Stromal cell of bone marrow (primary cell): ENCODE data around the gene KRTAP10-2.
"Not testable (repeated sequence)": the region's sequence is repeated elsewhere in the genome, so short reads cannot be mapped to it uniquely, and the experiment has no call there.

Experiments
- DNase-seq: peaks from one replicate; pipeline ENCODE4 v3.0.0-alpha.2; 2012; ENCODE audit warnings: low read depth

The KRTAP10-2 gene

GRCh38 chr21:44583089-44583799 is 31.9 kb upstream of the KRTAP10-2 start:
- no peak for DNase-seq

GRCh38 chr21:44582055-44582454 is 30.8 kb upstream of the KRTAP10-2 start:
- no peak for DNase-seq

- DNase-seq = no peak
Observed at GRCh38 chr21:44581158-44581557, 29.9 kb upstream of the KRTAP10-2 start.

- not testable (repeated sequence) for DNase-seq
Observed at GRCh38 chr21:44580231-44580821, 29.0 kb upstream of the KRTAP10-2 start, which contains the start of gene KRTAP10-5. Gene KRTAP10-5 (minus strand): TSS chr21:44580604. CDS start chr21:44580578, 26 bp downstream.

- DNase-seq = no peak
Observed at GRCh38 chr21:44579833-44580144, 28.5 kb upstream of the KRTAP10-2 start.

- DNase-seq = no peak
Observed at GRCh38 chr21:44579056-44579832, 27.9 kb upstream of the KRTAP10-2 start.

- no peak for DNase-seq
Observed at GRCh38 chr21:44578371-44579055, 27.2 kb upstream of the KRTAP10-2 start.

- no peak for DNase-seq
Observed at GRCh38 chr21:44576025-44576420, 24.7 kb upstream of the KRTAP10-2 start.

GRCh38 chr21:44575307-44576024 is 24.2 kb upstream of the KRTAP10-2 start:
- DNase-seq = no peak

GRCh38 chr21:44574457-44575306 is 23.4 kb upstream of the KRTAP10-2 start:
- no peak for DNase-seq

GRCh38 chr21:44573630-44574456 is 22.5 kb upstream of the KRTAP10-2 start, which contains the start of gene KRTAP10-4:
Gene KRTAP10-4 (plus strand): TSS chr21:44573729. CDS start chr21:44573759, 30 bp downstream.
- not testable (repeated sequence) for DNase-seq

- DNase-seq = no peak
Observed at GRCh38 chr21:44572959-44573583, 21.8 kb upstream of the KRTAP10-2 start.

GRCh38 chr21:44571844-44572782 is 20.8 kb upstream of the KRTAP10-2 start:
- DNase-seq = no peak

- no peak for DNase-seq
Observed at GRCh38 chr21:44571296-44571695, 20.0 kb upstream of the KRTAP10-2 start.

GRCh38 chr21:44569861-44570517 is 18.7 kb upstream of the KRTAP10-2 start:
- no peak for DNase-seq

GRCh38 chr21:44568667-44569556 is 17.6 kb upstream of the KRTAP10-2 start:
- no peak for DNase-seq

- DNase-seq = no peak
Observed at GRCh38 chr21:44568261-44568660, 17.0 kb upstream of the KRTAP10-2 start.
